ENCODE results near the gene PAPLN.

Gene PAPLN

DNA sequence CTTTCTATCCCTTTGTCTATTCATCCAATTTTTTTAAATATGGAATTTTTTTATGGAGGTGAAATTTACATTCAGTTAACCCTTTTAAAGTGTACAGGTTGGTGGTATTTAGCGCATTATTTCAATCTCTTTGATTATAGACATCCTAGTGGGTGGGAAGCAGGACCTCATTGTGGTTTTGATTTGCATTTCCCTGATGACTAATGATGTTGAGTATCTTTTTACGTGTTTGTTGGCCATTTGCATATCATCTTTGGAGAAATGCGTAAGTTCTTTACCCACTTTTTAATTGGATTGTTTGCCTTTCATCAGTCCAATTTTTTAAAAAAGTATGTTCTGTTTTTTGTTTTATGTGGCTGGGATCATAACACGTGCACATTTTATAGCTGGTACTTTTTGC is 20.8 kb downstream of the PAPLN start:
- ChIA-PET CTCF (no interaction called here), POLR2A (ENCODE audit: low non-redundant PET) (no interaction called here)
- DNase-seq (ENCODE audit: low spot score) = no peak
- TF ChIP-seq, protein P1, sequence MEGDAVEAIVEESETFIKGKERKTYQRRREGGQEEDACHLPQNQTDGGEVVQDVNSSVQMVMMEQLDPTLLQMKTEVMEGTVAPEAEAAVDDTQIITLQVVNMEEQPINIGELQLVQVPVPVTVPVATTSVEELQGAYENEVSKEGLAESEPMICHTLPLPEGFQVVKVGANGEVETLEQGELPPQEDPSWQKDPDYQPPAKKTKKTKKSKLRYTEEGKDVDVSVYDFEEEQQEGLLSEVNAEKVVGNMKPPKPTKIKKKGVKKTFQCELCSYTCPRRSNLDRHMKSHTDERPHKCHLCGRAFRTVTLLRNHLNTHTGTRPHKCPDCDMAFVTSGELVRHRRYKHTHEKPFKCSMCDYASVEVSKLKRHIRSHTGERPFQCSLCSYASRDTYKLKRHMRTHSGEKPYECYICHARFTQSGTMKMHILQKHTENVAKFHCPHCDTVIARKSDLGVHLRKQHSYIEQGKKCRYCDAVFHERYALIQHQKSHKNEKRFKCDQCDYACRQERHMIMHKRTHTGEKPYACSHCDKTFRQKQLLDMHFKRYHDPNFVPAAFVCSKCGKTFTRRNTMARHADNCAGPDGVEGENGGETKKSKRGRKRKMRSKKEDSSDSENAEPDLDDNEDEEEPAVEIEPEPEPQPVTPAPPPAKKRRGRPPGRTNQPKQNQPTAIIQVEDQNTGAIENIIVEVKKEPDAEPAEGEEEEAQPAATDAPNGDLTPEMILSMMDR (conservative IDR thresholded peaks at IDR 0.05; ENCODE audit: low read depth) = no peak
- no peak overlapping the region for H3K27ac ChIP-seq

DNA sequence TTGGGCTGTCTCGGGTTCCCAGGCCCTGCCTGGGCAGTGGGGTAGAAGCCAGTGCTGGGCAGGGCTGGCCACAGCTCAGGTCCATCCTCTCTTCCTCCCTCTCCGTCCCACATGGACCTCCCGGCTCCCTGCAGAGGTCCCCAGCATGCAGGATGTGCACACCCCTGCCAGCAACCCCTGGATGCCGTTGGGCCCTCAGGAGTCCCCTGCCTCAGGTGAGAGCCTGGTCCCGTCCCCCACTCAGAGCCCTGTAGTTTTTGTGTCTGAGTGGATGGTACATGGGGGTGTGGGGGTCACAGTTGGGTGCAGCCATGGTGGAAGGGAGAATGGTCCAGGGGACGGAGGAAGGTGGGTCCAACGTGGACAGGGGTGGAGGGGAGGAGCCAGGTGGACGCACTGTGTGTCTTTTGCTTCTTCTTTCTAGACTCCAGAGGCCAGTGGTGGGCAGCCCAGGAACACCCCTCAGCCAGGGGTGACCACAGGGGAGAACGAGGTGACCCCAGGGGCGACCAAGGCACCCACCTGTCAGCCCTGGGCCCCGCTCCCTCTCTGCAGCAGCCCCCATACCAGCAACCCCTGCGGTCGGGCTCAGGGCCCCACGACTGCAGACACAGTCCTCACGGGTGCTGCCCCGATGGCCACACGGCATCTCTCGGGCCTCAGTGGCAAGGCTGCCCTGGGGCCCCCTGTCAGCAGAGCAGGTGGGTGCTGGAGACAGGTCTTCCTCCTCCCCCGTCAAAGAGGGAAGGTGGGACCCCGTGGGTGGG is 21.7 kb downstream of the PAPLN start:
- no peak overlapping the region for H3K27ac ChIP-seq
- CTCF ChIA-PET = interaction anchor here (0.5 to 0.6 kb wide), 2 partner anchors 48 to 597 kb away, joined by 3 read pairs; no protein-coding TSS in a partner anchor
- no peak for DNase-seq (ENCODE audit: low spot score)
- TF ChIP-seq, protein P1 (conservative IDR thresholded peaks at IDR 0.05; ENCODE audit: low read depth) = no peak
- POLR2A ChIA-PET (ENCODE audit: low non-redundant PET) = no interaction called here

DNA sequence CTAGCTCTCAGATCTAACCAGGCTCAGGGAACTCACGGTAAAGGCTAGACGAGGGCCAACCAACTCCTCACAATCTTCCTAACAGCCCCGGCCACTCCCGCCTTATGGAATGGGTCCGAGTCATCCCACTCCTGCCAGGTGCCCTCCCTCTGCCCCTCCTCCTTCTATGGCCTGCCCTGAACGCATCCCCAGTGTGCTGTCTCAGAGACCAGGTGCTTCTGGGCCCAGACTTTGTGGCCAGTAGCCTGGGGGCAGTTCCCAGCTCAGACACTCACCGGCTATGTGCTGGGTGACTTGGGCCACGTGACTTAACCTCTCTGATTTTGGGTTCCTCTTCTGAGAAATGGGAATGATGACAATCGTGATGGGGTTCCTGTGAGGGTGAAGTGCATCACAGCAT is 22.5 kb downstream of the PAPLN start:
- CTCF ChIA-PET = interaction anchor here (0.5 to 0.6 kb wide), 2 partner anchors 47 to 596 kb away, joined by 3 read pairs; no protein-coding TSS in a partner anchor
- POLR2A ChIA-PET (ENCODE audit: low non-redundant PET) = no interaction called here
- TF ChIP-seq, protein P1 (conservative IDR thresholded peaks at IDR 0.05; ENCODE audit: low read depth) = no peak
- H3K27ac ChIP-seq = no peak overlapping the region
- DNase-seq (ENCODE audit: low spot score) = no peak

GRCh38 chr14:73260574-73260973 is 23.3 kb downstream of the PAPLN start:
- TF ChIP-seq, protein P1 (conservative IDR thresholded peaks at IDR 0.05; ENCODE audit: low read depth) = no peak
- POLR2A ChIA-PET (ENCODE audit: low non-redundant PET) = no interaction called here
- CTCF ChIA-PET = no interaction called here
- no peak overlapping the region for H3K27ac ChIP-seq
- DNase-seq (ENCODE audit: low spot score) = no peak

- CTCF ChIA-PET = interaction anchor here (0.7 kb wide), 1 partner anchor 43 kb away, joined by 5 read pairs; no protein-coding TSS in a partner anchor
- no peak for DNase-seq (ENCODE audit: low spot score)
- TF ChIP-seq, protein P1 (conservative IDR thresholded peaks at IDR 0.05; ENCODE audit: low read depth) = no peak
- POLR2A ChIA-PET (ENCODE audit: low non-redundant PET) = no interaction called here
- H3K27ac ChIP-seq = no peak overlapping the region
Measured at GRCh38 chr14:73261075-73261474, 23.8 kb downstream of the PAPLN start.

GRCh38 chr14:73261520-73262426 is 24.5 kb downstream of the PAPLN start:
- ChIA-PET CTCF (interaction anchor here (0.7 kb wide), 1 partner anchor 42 kb away, joined by 5 read pairs; no protein-coding TSS in a partner anchor), POLR2A (ENCODE audit: low non-redundant PET) (no interaction called here)
- no peak overlapping the region for H3K27ac ChIP-seq
- no peak for DNase-seq (ENCODE audit: low spot score)
- TF ChIP-seq, protein P1 (conservative IDR thresholded peaks at IDR 0.05; ENCODE audit: low read depth) = no peak

All from RWPE1 (cell line).